ENCODE data around the gene RGN. TPM values are rescaled to one million over a fixed set of nuclear protein-coding genes. Genes with fewer than 3 reads are reported as not detected.

Gene RGN
- total RNA-seq, 2 donors from 2014 or later = 3.6 to 10.5 TPM

DNA sequence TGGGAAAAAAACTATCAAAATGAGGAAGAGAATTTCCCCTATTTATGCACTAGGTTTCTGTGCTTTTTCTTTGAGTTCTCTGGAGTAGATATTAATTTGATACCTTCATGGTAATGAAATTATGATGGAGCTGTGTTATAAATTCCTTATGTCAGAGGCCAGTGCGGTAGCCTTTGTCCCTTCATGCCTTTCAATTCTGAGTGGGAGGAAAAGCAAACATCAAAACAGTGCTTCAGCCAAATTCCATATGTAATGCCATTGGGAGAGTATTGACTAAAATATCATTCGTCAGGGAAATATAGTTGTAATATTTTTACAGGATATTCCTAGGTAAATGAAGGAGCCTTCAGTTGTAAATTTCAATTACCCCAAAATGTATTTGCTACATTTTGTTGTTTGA lies 17.5 kb upstream of the RGN start:
- Histone ChIP-seq H3K9me3 (no peaks in the 10 kb centered on the region), H3K36me3 (no peaks in the 10 kb centered on the region), H3K27me3 (replicated peaks; ENCODE audit: insufficient read depth) (no peaks in the 10 kb centered on the region), H3K4me1 (replicated peaks) (no peaks in the 10 kb centered on the region), H3K27ac (no peak overlapping the region), H3K4me3 (no peak overlapping the region)
- TF ChIP-seq POLR2AphosphoS5 (IDR thresholded peaks at IDR 0.05) (no peak), POLR2A (IDR thresholded peaks at IDR 0.05) (no peak)
- TF ChIP-seq, protein P1, sequence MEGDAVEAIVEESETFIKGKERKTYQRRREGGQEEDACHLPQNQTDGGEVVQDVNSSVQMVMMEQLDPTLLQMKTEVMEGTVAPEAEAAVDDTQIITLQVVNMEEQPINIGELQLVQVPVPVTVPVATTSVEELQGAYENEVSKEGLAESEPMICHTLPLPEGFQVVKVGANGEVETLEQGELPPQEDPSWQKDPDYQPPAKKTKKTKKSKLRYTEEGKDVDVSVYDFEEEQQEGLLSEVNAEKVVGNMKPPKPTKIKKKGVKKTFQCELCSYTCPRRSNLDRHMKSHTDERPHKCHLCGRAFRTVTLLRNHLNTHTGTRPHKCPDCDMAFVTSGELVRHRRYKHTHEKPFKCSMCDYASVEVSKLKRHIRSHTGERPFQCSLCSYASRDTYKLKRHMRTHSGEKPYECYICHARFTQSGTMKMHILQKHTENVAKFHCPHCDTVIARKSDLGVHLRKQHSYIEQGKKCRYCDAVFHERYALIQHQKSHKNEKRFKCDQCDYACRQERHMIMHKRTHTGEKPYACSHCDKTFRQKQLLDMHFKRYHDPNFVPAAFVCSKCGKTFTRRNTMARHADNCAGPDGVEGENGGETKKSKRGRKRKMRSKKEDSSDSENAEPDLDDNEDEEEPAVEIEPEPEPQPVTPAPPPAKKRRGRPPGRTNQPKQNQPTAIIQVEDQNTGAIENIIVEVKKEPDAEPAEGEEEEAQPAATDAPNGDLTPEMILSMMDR (IDR thresholded peaks at IDR 0.05) = no peak
- intact Hi-C loops (cut with DNase I) = no loop called here
- DNase-seq (ENCODE audit: low spot score) = no peak
- 53% methylated on average over 2 of the region's 2 CpGs for WGBS

DNA sequence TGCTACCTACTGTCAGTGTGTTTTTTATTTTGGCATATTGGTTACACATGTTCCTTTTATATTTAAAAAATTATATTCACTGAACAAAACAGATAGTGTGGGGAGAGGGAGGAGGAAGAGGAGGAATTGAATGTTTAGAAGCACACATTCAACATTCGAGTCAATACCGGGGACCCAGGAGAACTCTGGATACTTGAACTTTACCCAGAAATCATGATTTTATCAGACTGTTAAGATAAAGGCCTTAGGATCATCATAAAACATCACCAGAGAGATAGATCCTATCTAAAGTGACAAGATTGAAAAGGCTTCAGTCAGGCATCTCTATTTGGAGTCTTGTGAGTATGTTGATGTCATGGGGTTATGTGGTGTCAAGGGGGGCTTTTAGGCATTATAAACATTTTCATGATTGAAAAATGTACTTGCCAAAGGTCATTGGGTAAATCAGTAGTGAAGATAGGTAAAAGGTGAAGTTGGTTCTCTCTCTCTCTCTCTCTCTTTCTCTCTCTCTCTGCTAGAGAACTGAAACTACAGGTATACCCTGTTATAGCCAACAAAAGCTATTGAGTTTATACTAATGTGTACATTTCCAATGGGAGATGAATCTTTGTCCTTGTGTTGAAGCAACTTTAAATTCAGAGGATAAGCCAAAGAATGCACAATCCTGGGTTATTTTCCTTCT lies 16.9 kb upstream of the RGN start:
- Histone ChIP-seq H3K36me3 (no peaks in the 10 kb centered on the region), H3K4me1 (replicated peaks) (no peaks in the 10 kb centered on the region), H3K27me3 (replicated peaks; ENCODE audit: insufficient read depth) (no peaks in the 10 kb centered on the region), H3K4me3 (no peak overlapping the region), H3K9me3 (no peaks in the 10 kb centered on the region), H3K27ac (no peak overlapping the region)
- TF ChIP-seq POLR2AphosphoS5 (IDR thresholded peaks at IDR 0.05) = no peak
- TF ChIP-seq, protein P1 (IDR thresholded peaks at IDR 0.05) = no peak
- intact Hi-C loops (cut with DNase I) = no loop called here
- no peak for DNase-seq (ENCODE audit: low spot score)
- 63% methylated on average over 2 of the region's 2 CpGs for WGBS

DNA sequence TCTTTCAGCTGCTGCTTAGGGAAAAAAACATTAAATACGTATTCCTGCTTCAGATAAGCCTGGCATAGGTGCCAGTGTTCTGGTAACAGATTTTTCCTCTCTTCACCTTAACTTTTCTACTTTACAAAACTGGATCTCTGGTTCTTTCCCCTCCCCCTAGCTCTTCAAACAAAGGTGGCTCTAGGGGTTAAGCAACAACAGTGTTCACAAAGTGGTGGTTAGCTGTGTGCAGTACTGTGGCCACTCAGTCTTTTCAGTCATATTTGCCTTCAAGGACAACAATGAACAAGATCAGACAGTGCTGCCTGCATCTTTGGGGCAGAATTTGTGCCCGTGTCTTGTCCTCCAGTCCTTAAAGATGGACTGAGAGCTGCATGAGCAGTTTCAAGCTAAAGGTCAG lies 15.1 kb upstream of the RGN start:
- Histone ChIP-seq H3K9me3 (no peaks in the 10 kb centered on the region), H3K27me3 (replicated peaks; ENCODE audit: insufficient read depth) (no peaks in the 10 kb centered on the region), H3K36me3 (no peaks in the 10 kb centered on the region), H3K4me3 (no peak overlapping the region), H3K4me1 (replicated peaks) (no peaks in the 10 kb centered on the region), H3K27ac (no peak overlapping the region)
- 100% methylated on average over 2 of the region's 2 CpGs for WGBS
- no peak for DNase-seq (ENCODE audit: low spot score)
- TF ChIP-seq POLR2A (IDR thresholded peaks at IDR 0.05) (no peak), POLR2AphosphoS5 (IDR thresholded peaks at IDR 0.05) (no peak)
- TF ChIP-seq, protein P1 (IDR thresholded peaks at IDR 0.05) = no peak
- intact Hi-C loops (cut with DNase I) = no loop called here

DNA sequence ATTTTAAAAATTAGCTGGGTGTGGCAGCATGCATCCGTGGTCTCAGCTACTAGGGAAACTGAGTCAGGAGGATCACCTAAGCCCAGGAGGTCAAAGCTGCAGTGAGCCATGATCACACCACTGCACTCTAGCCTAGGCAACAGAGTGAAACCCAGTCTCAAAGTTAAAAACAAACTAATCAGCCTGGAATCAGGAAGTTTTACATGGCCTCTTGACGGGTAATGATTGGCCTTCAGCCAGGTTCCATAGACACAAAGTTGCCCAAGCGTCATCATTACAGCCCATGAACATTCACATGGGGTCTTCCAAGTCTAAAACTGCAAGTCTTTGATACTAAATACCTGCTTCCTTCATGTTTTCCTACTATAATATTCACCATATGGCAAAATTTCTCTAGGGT lies 10.0 kb upstream of the RGN start:
- Histone ChIP-seq H3K4me3 (no peak overlapping the region), H3K9me3 (no peaks in the 10 kb centered on the region), H3K27ac (no peak overlapping the region), H3K27me3 (replicated peaks; ENCODE audit: insufficient read depth) (no peaks in the 10 kb centered on the region), H3K36me3 (no peaks in the 10 kb centered on the region), H3K4me1 (replicated peaks) (no peaks in the 10 kb centered on the region)
- TF ChIP-seq, protein P1 (IDR thresholded peaks at IDR 0.05) = no peak
- TF ChIP-seq POLR2A (IDR thresholded peaks at IDR 0.05) (no peak), POLR2AphosphoS5 (IDR thresholded peaks at IDR 0.05) (no peak)
- intact Hi-C loops (cut with DNase I) = no loop called here
- no peak for DNase-seq (ENCODE audit: low spot score)
- WGBS = 64% methylated on average over 3 of the region's 3 CpGs

DNA sequence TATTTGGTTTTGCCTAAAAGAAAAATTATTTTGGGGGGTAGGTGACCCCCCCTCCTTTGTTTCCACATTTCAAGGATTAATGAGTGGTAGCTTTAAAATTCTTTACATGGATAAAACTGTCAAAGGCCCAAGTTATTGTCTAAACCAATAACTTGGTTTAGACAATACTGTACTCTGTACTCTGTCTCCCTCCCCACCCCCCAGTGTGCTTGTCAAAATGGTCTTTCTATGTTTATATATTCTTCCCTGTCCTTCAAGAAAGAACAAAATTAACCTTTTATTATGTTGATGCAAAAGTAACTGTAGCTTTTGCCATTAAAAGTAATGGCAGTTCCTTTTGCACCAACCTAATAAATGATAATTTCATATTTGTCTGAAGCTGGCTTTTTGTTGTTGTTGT lies 9.5 kb upstream of the RGN start:
- Histone ChIP-seq H3K4me1 (replicated peaks) (no peaks in the 10 kb centered on the region), H3K27ac (no peak overlapping the region), H3K27me3 (replicated peaks; ENCODE audit: insufficient read depth) (no peaks in the 10 kb centered on the region), H3K9me3 (no peaks in the 10 kb centered on the region), H3K36me3 (no peaks in the 10 kb centered on the region), H3K4me3 (no peak overlapping the region)
- intact Hi-C loops (cut with DNase I) = no loop called here
- no peak for DNase-seq (ENCODE audit: low spot score)
- TF ChIP-seq, protein P1 (IDR thresholded peaks at IDR 0.05) = no peak
- TF ChIP-seq POLR2A (IDR thresholded peaks at IDR 0.05) (no peak), POLR2AphosphoS5 (IDR thresholded peaks at IDR 0.05) (no peak)

All from prostate gland (tissue), 2 donors.